Ammon's horn (tissue), 1 donor: ENCODE measurements around the gene CEP128.

Experiments used
- DNase-seq: peaks from one replicate; pipeline ENCODE4 v3.0.0-alpha.2; 2016; ENCODE audit warnings: low spot score

The CEP128 gene

DNA sequence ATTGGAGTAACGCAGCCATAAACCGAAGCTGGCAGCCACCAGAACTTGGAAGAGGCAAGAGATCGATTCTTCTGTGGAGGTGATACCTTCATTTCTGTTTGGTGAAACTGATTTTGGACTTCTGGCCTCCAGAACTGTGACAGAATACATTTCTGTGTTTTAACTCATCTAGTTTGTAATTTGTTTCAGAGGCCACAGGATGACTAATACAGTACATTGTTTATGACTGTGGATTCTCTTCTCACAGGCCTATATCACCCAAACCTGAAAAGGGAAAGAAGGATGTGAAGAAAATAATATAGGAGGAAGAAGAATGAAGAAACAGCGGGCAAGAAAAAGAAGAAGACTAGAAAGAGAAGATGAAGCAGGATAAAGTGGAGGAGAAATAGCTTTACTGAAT, 466.5 kb downstream of the CEP128 start:
- DNase-seq, result no peak

DNA sequence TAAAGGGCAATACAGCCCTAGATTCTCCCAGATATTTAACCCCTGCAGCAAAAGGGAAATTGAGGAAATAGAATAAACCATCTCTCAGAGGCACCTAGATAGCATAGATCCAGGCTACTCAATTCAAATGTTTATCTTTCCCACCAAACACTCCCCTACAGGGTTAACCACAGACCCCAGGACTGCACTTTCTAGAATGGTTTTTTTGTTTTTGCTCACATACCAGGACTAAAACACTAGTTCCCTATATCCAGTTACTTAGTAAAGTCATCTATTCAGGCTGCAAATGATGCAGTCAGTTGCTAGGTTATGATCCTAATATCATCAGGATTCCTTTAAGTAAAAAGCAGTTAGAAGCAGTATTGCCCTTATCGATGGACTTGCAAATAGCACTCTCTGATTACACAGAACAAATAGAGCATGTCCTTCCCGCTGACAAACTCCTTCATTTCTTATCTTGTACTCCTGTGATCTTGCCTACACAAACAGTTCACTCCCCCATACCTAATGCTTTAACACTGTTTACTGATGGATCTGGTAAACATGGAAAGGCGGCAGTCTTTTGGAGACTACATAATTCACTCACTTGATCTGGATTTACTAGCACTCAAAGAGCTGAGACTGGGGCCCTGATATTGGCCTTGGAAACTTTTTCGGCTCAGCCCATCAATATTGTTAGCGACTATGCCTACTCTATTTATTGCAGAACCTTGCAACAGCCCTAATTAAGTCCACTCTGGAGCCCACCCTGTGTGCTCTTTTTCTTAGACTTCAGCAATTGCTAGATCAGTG, 473.0 kb downstream of the CEP128 start:
- DNase-seq, result no peak

GRCh38 chr14:80465546-80466220, 475.9 kb downstream of the CEP128 start:
- no peak for DNase-seq

DNA sequence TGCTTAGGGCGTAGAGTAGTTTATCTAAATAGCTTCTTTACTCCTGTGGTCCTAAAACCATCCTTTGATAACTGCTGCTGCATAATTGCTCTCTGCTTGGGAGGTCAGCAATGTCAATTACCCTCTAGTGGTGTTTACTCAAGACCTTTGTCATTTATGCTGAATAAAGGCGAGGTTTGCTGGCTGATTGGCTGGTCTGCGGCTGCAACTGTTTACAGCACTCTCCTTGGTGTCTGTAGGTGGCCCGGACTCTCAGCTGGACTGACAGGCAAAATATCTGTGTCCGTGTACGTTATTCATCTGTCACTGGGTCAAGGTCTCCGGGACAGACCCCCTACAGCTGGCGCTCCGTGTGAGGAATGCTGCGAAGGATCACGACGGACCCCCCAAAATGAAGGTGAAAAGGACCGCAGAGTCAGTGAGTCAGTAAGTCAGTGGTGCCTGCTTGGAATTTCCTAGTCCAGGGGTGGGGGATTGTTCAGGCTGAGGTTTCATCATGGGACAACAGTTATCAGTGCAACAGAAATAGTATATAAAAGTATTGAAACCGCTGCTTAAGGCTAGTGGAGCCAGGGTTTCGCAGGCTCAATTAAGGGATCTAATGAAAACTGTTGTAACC, 476.9 kb downstream of the CEP128 start:
- DNase-seq, result no peak

DNA sequence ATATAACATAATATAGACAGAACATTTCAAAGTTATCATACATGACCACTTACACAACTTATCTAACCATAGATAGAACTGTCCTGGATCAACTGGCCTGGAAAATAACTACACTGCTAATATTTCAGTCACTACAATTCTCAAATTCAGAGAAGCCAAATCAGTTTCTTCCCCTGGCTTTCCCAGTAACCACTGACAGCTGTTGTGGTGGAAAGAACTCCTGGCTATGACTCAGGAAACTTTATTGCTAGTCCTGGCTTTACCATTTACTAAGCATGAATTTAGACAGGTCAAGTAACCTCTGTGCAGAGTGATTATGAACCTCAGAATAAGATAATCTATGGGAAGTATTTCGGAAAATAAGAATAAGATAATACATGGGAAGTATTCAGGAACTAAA, 485.3 kb downstream of the CEP128 start:
- DNase-seq, result no peak

DNA sequence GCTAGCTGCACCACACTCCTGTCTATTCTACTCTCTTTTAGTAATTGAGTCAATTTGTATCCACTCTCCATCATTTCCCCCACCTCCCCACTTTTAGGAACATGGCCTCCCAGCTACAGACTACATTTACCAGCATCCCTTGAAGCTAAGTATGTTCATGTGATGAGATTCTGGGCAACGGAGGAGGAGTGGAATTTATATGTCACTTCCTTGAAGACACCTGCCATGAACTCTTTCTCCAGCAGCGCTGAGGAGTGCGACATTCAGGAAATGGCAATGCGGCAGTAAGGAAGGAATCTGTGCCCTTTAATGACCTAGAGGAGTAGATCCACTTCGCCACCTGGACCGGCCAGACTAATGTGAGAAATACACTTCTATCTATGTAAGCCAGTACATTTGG, 486.5 kb downstream of the CEP128 start:
- DNase-seq, result no peak

GRCh38 chr14:80448267-80448666, 493.3 kb downstream of the CEP128 start:
- DNase-seq, result no peak

DNA sequence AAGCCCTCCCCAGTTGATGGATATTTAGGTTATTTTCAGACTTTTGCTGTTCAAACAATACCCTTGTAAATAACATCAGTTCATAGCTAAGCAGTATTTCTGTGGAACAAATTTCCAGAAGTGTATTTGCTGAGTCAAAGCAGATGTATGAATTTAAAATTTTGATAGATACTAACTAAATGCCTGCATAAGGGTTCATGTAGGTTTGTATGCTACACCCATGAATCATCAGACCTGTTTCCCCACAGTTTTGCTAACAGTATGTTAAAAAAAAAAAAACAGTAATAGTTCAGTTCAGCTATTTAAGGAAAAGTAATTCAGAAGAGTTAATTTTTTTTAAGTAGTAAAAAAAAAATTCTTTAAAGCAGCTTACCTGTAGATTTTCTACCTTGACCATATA, 494.1 kb downstream of the CEP128 start:
- no peak for DNase-seq
